DMS114 treated with DMSO at 0.1 percent for 48 hours (cell line): ENCODE measurements around the gene PATJ.
"Not testable (repeated sequence)": the region's sequence is repeated elsewhere in the genome, so short reads cannot be mapped to it uniquely, and the experiment has no call there.

Source experiments
- DNase-seq: peaks from one replicate; lab custom pipeline; 2025; ENCODE audit not compliant: unreplicated experiment; lab: John Stamatoyannopoulos, UW

Gene PATJ

DNA sequence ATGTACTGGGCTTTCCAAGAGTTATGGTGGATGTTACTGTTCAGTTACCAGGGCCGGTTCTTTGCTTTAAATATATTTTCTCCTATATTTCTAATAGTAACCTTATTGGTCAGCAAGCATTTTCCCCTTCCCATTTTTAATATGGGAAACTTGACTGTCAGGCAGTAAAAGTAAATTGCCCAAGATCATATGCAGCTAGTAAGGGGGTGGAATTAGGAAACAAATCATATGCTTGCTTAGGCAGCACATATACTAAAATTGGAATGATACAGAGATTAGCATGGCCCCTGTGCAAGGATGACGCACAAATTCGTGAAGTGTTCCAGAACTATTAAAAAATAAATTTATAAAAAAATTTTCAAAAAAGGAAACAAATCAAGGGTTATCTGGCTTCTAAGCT lies 73.9 kb downstream of the PATJ start:
- no peak for DNase-seq

DNA sequence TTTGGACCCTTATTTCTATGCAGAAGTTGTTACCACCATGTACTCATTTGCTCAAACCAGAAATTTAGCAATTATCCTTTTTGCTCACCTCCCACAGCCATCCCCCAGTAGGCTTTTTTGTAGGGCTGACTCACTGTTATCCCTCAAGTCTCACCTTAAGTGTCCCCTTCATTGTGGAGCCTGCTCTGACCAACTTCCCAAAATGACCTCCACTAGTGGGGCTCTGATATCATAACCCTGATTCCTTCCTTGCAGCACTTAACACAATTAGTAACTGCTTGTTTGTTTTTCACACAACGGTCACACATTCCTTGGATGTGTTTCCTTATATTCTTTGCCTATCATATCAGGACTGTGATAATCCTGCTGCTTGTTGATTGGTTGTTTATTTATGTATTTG lies 76.7 kb downstream of the PATJ start:
- DNase-seq: no peak

DNA sequence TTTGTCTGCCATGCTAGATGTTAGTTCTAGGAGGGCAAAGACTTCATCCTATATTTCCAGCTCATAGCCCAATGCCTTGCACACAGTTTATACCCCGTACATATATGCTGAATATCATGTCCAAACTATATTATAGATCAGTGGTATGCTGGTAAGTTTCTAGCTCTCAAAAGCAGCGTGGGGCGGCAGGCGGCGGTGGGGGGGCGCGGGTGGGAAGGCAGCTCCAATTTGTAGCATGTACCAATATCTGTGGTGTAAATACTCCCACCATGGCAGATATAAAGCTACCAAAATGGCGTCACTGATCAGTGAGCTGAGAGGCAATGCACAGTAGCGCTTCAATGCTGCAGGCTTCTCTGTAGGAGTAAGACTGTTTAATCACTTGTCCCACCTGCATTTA lies 77.1 kb downstream of the PATJ start:
- no peak for DNase-seq

DNA sequence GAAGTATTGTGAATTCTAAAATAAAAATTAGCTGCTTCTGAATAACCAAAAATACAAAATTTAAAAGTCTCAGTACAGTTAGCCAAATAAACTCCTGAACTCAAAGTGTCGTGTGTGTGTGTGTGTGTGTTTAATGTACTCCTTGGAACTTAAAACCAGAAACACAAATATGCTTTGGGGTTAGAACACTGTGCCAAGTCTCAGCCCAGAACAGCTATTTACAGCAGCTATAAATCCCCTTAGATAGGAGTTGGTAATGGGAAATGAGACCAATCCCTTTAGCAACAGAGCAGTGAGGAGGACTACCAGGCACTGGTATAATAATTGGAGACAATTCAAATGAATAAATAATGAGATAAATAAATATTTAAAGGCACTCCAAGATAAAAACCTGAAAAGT lies 83.1 kb downstream of the PATJ start:
- DNase-seq: no peak

DNA sequence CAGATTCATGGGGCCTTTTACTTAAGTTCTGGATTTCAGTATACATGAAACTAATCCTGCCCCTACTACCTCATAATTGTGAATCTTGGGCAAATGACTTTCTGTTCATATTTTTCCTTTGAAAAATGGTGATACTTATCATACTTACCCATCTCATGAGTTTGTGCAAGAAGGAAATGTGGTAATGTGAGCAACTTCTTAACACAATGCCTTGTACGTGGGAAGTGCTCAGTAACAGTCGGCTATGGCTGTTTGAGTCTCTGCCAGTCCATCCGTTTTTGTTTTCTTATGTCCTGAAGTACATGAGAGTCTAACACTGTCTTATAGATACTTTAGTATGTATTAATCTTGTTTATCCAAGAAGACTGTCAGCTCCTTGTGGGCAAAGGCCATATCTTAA lies 86.5 kb downstream of the PATJ start:
- no peak for DNase-seq

DNA sequence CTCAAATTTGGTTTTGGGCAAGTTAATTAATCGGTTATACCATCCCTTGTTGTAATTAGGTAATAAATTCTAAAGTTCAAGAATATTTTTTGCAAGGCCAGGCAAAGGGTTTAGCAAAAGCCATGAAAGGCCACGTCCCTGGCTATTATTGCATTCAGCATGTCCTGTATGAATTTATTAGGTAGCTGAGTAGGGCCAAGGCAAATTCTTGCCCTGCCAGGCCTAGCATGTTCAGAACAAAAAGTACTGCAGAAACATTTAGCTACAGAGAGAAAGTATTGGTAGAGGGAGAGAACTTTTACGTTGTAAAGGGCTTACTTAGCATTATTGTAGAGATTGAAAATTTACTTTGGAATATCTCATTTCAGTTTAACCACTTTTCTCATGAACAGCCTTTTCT lies 94.4 kb downstream of the PATJ start:
- no peak for DNase-seq

DNA sequence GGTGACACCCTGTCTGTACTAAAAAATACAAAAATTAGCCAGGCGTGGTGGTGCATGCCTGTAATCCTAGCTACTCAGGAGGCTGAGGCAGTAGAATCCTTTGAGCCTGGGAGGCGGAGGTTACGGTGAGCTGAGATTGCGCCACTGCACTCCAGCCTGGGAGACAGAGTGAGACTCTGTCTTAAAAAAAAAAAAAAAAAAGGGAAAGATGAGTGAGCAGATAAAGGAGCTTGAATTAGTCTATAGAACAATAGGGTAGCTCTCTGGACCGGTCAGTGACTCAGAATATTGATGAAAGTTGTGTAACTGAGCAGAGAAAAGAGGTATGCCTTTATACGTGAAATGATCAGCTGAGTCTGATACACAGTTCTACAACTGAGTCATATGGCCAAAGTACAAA lies 95.3 kb downstream of the PATJ start:
- DNase-seq: not testable (repeated sequence)

DNA sequence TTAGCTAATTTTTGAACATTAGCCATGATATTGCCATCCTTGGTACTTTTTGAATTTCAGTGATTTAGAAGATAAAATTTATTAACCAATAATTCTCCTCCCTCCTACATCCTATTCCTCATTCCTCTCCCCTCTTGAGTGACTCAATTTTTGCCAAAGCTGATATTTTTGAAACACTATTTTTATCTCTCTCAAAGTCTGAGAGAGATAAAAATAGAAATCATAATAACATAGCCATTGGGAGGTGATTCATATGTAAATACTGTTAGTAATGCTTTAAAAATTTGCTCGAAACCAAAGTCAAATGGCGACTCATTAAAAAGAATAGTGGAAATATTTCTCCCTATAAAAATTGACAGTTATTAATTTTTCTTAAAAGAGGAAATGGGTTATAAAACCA lies 97.4 kb downstream of the PATJ start:
- DNase-seq: no peak

DNA sequence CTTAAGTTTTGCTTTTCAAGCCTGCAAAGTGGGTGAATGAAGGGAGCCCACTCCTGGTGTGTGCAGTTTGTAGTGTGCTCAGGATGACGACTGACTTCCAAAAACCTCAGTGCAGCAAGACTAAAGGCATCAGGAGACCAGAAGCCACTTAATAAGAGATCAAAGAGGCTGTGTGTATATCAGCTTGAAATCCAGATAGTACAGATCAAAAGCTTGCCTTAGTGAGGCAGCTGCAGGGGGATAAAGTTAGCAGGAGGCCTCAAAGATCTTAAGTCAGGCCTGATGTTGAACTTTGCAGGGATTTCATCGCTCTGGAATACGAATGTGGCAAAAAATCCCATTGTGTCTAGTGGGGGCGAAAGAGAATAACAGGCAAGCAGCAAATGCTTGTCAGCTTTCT lies 99.8 kb downstream of the PATJ start:
- no peak for DNase-seq

DNA sequence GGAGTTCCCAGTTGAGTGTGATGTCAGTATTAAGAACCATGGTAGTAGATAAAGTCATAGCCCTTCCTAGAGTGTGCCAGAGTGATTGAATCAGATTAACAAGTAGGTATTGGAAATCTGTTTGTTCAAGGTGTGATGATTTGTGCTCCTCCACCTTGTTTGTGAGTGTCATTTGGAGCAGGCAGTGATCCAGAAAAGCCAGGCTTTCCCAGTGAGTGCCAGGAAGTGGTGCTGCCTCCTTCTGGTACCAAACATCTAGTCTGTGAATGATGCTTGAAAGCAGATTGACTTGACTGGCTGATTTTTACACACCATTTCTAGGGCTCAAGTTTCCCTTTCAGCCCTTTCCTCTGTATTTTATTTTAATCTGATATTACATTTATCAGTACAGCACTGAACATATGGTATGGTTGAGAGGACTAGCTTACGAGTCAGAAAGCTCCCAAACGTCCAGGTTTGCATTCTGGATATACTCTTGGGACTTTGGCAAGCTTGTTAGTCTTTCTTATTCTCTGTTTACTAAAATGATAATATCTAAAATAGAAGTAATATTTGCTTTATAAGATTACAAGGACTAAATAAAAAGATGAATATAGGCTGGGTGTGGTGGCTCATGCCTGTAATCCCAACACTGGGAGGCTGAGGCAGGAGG lies 100.7 kb downstream of the PATJ start:
- no peak for DNase-seq

DNA sequence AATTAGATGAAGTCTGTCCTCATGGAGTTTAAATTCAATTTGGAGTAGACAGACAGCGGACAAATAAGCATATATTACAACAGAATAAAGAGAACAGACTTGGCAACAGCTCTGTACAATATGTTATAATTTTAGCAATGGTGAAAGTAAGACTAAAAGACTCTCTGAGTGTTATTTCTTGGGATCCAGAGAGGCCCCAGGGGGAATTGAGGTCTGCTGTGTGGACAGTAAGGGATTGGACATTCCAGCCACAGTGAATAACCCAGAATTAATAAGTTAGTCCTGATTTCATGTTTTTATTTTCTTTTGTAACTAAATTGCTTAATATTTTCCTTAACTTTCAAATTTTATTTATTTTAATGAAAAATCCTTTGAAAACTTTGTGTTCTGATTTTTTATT lies 101.7 kb downstream of the PATJ start:
- no peak for DNase-seq

DNA sequence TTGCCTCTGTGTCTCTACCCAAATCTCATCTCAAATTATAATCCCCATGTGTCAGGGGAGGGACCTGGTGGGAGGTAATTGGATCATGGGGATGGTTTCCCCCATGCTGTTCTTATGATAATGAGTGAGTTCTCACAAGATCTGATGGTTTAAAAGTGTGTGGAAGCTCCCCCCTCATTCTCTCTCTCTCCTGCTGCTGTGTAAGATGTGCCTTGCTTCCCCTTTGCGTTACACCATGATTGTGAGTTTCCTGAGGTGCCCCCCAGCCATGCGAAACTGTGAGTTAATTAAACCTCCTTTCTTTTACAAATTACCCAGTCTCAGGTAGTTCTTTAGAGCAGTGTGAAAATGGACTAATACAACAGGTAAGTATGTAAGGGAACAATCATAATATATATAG lies 102.4 kb downstream of the PATJ start:
- not testable (repeated sequence) for DNase-seq

DNA sequence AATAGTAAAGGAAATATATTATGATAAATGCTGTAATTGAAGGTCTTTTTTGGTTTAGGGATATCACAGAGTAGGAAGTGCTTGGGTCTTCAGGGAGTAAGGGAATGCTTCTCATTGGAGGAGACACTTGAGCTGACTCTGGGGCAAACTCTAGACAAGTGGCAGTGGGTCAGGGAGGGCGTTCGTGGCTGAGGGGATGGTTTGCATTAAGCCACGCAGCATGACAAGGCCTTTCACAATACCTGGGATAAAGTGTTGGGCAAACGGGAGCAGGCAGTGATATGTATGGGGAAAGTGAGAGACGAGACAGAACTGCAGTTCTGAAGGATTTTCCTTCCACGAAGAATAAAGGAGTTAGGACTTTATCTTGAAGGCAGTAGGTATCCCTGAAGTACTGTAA lies 109.0 kb downstream of the PATJ start:
- DNase-seq: no peak

DNA sequence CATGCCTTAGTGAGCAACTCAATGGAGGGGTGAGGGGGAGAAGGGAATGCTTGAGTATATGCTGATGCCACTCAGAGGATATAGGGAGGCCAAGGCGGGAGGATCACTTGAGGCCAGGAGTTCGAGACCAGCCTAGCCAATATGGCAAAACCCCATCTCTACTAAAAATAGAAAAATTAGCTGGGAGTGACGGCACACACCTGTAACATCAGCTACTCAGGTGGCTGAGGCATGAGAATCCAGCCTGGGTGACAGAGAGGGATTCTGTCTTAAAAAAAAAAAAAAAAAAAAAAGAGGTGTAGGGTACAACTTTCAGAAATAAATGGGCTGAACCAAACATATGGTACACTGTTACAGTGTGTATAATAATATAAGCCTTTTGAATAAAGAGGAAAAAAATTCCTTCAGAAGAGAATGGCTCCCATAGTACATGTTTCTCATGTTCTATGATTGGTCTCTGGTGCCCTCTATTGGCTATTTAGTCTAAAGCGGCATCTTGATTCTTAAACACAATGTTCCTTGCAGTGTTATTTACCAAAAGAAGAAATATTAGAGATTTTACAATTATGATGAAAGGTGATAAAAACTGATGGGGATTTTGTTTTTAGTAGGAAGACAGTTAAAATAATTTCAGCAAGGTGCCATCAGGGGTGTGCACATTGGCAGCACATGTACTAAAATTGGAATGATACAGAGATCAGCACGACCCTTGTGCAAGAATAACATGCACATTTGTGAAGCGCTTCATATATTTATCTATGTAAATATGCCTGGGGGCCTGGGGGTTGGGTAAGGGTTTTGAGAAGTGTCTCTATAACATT lies 109.8 kb downstream of the PATJ start:
- peak; percentile 70 for DNase-seq

DNA sequence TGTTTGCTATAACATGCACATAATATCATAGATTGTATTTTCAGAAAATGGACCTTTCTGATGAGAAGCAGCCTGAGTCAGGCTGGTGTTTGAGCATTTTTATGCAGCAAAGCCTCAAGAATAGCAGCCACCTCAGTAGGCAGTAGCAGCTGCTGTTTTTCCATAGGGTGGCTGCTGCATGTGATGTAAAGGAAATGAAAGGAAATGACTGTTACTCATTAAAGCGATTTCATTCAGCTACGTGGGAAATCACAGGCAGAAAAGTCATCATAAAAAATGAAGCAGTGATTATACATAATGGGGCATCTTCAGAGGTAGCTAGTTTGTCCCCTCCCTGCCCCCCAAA lies 110.4 kb downstream of the PATJ start:
- no peak for DNase-seq

DNA sequence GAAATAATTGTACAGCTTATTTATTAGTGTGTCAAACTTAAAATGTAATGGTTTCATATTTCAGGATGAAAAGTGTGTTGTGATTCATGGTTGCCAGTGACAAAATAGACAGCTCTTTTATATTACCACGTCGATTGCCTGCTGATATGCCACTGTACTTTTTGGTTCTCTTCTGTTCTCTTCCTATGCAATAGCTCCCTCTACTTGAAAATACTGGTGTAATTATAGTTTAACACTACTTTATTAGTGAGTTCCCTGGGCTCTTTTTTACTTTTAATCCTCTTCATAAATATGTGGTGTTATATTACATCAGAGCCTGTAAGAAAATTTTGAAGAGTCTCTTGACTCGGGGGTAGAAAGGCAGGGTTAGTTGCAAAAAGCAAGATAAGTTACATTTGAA lies 111.3 kb downstream of the PATJ start:
- DNase-seq: peak; percentile 42

DNA sequence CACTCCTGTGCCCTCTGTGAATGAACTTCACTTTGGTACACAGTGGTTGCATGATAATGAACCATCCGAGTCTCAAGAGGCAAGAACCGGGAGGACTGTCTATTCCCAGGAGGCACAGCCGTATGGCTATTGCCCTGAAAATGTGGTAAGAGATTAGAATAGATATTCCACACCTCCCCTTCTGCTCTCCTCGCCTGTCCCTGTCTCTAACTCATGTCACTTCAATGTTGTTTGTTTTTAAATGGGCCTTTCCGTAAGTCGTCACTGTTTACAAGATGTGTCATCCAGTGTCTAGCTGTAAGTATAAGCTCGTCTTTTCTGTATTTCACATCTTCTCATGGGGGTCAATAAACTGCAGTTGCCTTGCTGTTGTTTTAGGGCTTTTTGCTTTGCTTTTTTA lies 122.2 kb downstream of the PATJ start:
- no peak for DNase-seq

DNA sequence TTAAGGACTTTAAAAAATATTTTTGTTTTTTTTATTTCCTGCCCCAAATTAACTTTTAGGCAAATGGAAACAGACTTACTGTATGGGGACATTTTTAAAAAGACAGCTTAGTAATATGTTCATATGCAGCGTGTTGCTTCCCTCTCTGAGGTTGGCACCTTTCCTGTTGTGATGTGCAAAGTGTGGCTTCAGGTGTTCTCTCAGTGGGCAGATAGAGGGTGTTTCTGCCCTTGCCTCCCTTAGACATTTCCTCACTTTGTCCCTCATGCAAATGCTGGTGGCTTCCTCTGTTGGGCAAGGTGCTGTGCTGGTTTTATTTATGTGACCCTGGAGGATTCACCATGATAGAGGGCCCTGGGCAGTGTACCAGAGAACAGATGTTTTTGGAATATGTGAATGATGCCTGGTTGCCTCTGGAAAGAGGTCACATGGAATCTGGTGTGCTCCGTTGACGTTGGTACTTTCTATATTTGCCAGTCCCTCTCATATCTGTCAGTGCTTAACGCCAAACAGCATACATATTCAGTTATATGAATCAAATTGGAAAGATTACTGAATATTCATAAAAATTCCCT lies 123.5 kb downstream of the PATJ start:
- no peak for DNase-seq

DNA sequence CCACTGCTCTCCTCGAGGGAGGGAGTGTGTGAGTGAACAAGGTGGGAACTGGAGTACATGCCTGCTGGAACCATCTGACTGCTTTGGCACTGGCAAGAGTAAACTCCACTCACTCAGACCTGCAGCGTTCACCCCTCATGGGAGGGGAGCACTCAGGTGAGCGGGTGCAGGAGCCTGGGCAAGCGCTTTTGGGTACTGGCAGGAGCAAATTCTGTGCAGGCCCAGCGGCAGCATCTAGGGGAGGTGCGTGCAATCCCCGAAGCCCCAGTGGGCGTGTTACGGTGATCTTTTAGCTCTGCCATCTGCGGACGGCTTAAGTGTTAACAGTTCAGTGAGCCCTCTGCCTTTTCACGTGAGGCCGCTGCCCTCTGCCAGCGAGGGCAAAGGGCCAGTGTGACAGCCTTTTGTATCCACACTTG lies 127.4 kb downstream of the PATJ start:
- DNase-seq: no peak

DNA sequence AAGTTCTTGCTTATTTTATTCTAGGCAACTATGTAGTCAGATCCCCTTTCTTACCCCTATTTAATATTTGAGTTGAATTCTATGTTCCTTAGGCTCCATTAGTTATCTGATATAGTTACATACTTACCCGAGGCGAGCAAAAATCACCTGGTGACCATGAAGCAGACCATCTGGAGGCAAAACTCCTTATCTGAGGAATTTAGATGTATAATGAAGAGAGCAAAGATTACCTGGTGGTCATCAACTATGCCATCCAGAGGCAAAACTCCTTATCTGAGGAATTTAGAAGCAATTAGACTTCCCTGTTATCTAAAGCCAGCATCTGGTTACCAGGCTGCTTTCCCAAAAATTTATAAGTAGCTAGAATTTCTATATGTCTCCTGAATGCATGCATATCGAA lies 129.9 kb downstream of the PATJ start:
- DNase-seq: no peak

DNA sequence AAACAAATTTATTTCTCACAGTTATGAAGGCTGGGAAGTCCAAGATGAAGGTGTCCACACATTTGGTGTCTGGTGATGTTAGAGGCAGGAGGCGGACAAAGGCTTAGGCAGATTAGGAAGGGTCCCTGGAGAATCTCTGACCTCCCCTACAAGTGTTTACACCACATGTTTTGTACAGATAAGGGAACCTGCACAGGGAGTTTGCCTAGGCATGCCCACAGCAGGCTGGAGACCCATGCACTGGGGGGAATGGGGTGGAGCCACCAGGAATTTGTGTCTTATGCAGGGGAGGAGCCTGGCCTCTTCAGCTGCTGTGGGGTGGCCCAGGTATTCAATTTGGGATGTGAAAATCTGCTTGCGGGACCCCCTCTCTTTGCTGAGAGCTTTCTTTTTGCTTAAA lies 131.3 kb downstream of the PATJ start:
- DNase-seq: no peak

DNA sequence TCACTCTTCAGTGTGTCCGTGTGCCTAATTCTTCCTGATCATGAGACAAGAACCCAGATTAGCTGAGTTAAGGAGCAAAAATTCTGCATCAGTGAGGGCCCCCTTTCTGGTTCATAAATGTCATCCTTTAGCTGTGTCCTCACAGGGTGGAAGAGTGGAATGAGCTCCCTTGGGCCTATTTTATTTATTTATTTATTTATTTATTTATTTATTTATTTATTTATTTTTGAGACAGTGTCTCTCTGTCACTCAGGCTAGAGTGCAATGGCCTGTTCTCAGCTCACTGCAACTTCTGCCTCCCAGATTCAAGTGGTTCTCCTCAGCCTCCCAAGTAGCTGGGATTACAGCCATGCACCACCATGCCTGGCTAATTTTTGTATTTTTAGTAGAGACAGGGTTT lies 131.7 kb downstream of the PATJ start:
- DNase-seq: no peak

DNA sequence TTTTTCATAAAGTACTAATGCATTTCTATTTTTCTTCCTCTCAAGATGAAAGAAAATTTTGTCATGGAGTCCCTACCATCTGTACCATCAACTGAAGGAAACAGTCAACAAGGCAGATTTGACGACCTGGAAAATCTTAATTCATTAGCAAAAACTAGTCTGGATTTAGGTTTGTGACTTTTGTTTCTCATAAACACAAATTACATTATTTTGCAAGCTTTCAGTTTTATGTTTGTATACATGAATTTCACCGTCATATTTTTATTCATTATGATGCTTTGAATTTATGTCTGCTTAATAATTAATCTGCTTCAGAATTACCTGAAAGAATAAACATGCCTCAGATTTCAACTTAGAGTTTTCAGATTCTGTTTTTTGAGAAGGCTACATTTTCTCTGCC lies 132.9 kb downstream of the PATJ start:
- no peak for DNase-seq
